Activated CD4-positive, alpha-beta T cell treated with anti-CD3 and anti-CD28 coated beads for 1 hour (primary cell): Measurements from ENCODE around the gene SPAG7.
"Not testable (repeated sequence)": the region's sequence is repeated elsewhere in the genome, so short reads cannot be mapped to it uniquely, and the experiment has no call there.

Experiments used
- DNase-seq: peaks from one replicate; pipeline ENCODE4 v3.0.0-alpha.2; 2020

SPAG7 gene

DNA sequence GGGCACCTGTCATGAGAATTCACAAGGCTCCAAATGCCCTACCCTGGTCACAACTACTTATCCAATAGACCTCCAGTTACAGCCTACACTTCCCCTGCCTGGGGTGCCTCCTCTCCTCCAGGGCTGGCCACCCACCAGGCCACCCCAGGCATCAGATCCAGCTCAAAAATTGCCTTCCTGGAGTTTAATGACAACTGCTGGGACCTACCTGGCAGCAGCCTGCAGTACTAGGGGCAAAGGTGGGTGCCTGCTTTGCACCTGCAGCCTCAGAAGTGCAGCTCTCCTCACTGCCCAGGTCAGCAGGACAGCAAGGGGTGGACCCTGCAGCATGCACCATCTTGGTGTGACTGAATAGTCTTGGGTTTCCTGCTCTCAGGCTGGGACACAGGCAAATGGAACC lies 32.0 kb downstream of the SPAG7 start:
- no peak for DNase-seq

DNA sequence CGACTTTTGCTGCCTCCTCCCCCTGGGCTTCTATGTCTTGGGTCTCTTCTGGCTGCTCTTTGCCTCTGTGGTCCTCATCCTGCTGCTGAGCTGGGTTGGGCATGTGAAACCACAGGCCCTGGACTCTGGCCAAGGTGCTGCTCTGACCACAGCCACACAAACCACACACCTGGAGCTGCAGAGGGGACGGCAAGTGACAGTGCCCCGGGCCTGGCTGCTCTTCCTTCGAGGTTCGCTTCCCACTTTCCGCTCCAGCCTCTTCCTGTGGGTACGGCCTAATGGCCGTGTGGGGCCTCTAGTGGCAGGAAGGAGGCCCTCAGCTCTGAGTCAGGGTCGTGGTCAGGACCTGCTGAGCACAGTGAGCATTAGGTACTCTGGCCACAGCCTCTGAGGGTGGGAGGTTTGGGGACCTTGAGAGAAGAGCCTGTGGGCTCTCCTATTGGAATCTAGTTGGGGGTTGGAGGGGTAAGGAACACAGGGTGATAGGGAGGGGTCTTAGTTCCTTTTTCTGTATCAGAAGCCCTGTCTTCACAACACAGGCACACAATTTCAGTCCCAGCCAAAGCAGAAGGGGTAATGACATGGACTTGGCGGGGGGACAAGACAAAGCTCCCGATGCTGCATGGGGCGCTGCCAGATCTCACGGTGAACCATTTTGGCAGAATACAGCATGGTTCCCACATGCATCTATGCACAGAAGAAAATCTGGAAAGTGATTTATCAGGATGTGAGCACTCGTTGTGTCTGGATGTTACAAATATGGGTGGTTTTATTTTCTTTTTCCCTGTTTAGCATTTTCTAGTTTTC lies 33.2 kb downstream of the SPAG7 start:
- DNase-seq, result no peak

DNA sequence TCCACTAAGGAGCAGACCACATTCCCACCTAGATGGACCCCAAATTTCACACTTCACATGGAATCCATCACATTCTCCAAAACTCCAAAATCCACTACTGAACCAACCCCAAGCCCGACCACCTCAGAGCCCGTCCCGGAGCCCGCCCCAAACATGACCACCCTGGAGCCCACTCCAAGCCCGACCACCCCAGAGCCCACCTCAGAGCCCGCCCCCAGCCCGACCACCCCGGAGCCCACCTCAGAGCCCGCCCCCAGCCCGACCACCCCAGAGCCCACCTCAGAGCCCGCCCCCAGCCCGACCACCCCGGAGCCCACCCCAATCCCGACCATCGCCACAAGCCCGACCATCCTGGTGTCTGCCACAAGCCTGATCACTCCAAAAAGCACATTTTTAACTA lies 34.0 kb downstream of the SPAG7 start:
- no peak for DNase-seq

DNA sequence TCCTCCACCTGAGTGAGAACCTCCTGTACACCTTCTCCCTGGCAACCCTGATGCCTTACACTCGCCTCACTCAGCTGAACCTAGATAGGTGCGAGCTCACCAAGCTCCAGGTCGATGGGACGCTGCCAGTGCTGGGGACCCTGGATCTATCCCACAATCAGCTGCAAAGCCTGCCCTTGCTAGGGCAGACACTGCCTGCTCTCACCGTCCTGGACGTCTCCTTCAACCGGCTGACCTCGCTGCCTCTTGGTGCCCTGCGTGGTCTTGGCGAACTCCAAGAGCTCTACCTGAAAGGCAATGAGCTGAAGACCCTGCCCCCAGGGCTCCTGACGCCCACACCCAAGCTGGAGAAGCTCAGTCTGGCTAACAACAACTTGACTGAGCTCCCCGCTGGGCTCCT lies 34.9 kb downstream of the SPAG7 start:
- DNase-seq, result no peak

DNA sequence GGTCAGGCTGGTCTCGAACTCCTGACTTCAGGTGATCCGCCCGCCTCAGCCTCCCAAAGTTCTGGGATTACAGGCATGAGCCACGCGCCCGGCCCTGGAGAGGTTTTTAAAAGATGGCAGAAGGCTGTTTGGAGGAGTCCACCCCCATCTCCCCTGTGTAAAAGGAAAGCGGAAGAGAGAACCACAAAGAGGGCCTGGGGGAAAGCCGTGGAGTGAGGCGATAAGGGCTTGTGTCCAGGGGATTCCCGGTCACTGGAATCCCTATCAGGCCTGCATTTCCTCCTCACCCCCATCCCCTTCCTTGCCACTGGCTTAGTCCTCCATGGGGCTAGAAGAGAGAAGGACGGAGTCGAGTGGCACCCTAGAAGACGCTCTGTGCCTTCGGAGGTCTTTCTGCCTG lies 35.7 kb downstream of the SPAG7 start, which contains the start of gene GP1BA:
GP1BA (plus strand) TSS at position 315 of the 400 bp plus-strand sequence. CDS start 328 bp downstream, outside the sequence.
- no peak for DNase-seq

DNA sequence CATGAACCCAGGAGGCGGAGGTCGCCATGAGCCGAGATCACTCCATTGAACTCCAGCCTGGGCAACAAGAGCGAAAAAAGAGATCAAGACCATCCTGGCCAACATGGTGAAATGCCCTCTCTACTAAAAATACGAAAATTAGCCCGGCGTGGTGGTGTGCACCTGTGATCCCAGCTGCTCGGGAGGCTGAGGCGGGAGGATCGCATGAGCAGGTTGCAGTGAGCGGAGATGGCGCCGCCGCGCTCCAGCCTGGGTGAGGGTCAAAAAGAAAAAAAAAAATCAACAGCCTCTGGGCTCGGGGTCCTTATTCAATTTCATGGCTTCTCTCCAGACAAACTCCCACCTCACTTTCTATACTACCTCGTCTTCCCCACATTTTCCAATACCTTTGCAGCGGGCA lies 38.7 kb downstream of the SPAG7 start:
- no peak for DNase-seq

DNA sequence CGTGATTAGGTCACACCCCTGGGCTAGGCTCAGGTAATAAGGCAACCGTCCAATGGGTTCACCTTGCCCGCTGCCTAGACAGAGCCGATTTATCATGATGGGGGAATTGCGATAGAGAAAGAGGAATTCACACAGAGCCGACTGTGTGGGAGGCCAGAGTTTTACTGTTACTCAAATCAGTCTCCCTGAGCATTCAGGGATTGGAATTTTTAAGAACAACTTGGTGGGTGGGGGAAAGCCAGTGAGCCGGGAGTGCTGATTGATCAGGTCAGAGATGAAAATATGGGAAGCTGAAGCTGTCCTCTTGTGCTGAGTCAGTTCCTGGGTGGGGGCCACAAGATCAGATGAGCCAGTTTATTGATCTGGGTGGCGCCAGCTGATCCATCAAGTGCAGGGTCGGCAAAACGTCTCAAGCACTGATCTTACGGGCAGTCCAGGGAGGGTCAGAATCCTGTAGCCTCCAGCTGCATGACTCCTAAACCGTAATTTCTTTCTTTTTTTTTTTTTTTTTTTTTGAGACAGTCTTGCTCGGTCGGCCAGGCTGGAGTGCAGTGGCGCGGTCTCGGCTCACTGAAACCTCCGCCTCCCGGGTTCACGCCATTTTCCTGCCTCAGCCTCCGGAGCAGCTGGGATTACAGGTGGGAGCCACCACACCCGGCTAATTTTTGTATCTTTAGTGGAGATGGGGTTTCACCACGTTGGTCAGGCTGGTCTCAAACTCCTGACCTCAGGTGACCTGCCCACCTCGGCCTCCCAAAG lies 40.9 kb downstream of the SPAG7 start:
- DNase-seq, result not testable (repeated sequence)

DNA sequence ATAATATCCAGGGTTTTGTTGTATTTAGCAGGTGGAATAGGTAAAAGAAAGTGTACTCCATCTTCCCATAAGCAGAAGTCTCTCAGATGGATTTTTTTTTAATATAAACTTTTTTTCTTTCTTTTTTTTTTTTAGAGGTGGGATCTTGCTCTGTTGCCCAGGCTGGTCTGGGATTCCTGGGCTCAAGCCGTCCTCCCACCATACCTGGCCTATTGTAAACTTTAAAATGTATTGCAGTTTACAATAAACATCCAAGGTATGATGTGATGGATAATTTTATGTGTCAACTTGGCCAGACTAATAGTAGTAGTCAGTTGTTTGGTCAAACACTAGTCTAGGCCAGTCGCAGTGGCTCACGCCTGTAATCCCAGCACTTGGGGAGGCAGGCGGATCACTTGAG lies 46.3 kb downstream of the SPAG7 start:
- DNase-seq, result no peak

DNA sequence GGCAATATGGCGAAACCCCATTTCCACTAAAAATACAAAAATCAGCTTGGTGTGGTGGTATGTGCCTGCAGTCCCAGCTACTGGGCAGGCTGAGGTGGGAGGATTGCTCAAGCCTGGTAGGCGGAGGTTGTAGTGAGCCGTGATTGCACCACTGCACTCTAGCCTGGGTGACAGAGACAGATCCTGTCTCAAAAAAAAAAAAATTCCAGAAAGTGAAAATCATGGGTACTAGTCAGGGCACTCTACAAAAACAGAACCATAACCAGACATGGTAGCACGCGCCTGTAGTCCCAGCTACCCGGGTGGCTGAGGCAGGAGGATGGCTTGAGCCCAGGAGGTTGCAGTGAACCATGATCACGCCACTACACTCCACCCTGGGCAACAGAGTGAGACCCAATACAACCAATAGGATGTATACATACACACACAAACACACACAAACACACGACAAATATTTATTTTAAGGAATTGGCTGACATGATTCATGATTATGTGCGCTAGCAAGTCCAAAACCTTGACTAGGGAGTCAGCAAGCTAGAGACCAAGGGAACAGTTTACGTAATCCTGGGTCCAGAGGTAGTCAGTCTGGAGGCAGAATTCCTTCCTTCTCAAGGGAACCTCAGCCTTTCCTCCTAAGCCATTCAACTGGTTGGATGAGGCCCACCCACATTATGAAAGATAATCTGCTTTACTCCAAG lies 47.1 kb downstream of the SPAG7 start:
- no peak for DNase-seq

DNA sequence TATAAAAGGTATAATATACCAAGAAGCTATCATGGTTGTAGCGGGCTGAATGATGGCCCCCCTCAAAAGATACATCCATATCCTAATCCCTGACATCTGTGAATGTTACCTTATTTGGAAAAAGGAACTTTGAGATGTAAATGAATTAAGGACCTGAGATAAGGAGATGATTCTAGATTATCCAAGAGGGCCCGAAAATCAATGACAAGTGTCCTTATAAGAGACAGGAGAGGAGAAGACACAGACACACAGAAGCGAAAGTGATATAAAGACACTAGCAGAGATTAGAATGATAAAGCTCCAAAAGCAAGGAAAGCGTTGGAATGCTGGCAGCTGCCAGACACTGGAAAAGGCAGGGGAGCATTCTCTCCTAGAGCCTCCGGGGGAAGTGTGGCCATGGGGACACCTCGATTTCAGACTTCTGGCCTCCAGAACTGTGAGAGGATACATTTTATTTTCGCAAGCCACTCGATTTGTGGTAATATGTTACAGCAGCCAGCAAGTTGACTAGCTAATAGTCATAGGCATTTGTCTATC lies 48.0 kb downstream of the SPAG7 start:
- no peak for DNase-seq

DNA sequence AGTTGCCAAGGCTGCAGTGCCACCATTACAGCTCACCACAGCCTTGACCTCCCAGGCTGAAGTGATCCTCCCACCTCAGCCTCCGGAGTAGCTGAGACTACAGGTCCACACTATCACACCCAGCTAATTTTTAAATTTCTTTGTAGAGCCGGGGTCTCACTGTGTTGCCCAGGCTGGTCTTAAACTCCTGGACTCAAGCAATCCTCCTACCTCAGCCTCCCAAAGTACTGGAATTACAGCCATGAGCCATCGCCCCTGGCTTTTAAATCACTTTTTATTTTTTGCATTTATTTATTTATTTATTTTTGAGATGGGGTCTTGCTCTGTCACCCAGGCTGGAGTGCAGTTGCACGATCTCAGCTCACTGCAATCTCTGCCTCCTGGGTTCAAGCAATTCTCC lies 53.1 kb downstream of the SPAG7 start:
- DNase-seq, result not testable (repeated sequence)

DNA sequence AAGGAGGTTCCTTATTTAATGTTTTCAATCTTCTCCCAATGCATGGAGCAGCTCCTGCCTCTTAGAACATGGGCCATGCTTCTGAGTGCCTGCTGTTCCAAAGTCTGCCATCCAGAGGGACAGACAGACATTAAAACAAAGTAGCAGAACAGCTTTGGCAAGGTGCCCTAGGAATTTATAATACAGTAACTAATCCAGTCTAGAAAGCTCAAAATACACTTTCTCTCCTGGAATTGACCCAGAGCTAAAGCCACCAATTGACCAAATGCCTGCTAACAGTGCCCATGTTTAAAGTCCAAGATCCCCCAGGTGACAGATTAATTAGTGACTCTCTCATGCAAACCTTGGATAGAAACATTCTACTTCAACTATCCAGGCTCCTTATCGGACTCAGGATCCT lies 53.6 kb downstream of the SPAG7 start:
- DNase-seq, result no peak
